GM12865 (cell line): ENCODE data around the gene SLC30A9.
A peak's percentile ranks its signal among the peaks of the same experiment; 100 is the strongest.

Experiments
- DNase-seq: peaks from one replicate; pipeline ENCODE4 v3.0.0; 2010; ENCODE audit warnings: low read depth
- H3K4me3 ChIP-seq: 2 replicates; pipeline ENCODE4 v1.5.1; 2011; ENCODE audit warnings: mild to moderate bottlenecking, low read depth, low read length, control low read depth
- TF ChIP-seq, protein P1 (sequence below): IDR thresholded peaks from 2 replicates; pipeline ENCODE4 v1.5.1; 2011; ENCODE audit warnings: low read length, control low read depth, low read depth, inconsistent platforms; ENCODE audit not compliant: insufficient read depth; ENCODE audit errors: missing control alignments

SLC30A9 gene

DNA sequence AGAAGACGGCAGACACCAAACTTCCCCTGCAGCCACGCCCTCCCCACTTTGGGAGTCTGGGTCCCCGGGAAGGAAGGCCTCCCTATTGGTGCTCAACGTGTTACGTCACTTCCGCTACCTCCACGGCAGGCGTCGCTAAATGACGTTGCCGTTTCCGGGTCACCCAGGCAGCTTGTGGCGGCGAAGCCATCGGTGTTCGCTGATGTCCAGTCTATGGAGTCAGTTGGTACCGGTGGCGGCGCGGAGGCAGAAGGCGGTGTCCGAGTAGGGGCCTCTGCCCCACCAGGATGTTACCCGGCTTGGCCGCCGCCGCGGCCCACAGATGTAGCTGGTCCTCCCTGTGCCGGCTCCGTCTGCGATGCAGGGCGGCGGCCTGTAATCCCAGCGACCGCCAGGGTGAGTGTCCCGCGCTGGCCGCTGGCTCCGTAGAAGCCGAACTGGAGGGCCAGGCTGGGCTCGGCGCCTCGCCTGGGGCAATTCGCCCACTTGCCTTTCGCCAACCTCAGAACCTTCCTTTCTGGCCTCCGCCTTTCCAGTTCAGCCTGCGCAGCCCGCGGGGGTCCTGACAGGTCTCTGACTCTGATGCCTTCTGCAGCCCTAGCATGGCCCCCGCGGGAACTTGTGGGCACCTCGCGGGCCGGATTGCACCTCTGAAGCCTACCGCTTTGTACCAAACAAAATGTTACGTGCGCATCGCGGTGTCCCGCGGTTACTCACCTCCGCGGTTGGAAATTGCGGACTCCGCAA is at the start of gene SLC30A9:
TSS of gene SLC30A9 (plus strand) at position 166 of the 747 bp plus-strand sequence. CDS start at position 288, 122 bp downstream.
- peak; percentile 95 for DNase-seq
- TF ChIP-seq, protein P1, sequence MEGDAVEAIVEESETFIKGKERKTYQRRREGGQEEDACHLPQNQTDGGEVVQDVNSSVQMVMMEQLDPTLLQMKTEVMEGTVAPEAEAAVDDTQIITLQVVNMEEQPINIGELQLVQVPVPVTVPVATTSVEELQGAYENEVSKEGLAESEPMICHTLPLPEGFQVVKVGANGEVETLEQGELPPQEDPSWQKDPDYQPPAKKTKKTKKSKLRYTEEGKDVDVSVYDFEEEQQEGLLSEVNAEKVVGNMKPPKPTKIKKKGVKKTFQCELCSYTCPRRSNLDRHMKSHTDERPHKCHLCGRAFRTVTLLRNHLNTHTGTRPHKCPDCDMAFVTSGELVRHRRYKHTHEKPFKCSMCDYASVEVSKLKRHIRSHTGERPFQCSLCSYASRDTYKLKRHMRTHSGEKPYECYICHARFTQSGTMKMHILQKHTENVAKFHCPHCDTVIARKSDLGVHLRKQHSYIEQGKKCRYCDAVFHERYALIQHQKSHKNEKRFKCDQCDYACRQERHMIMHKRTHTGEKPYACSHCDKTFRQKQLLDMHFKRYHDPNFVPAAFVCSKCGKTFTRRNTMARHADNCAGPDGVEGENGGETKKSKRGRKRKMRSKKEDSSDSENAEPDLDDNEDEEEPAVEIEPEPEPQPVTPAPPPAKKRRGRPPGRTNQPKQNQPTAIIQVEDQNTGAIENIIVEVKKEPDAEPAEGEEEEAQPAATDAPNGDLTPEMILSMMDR: no peak
- peak within 1 kb of the TSS; percentile 80 for H3K4me3 ChIP-seq

- no peak for DNase-seq
- no peak overlapping the region for H3K4me3 ChIP-seq
- TF ChIP-seq, protein P1: no peak
Measured at GRCh38 chr4:41940834-41941233, 49.5 kb upstream of the SLC30A9 start.

- no peak overlapping the region for H3K4me3 ChIP-seq
- DNase-seq: no peak
- TF ChIP-seq, protein P1: no peak
Measured at GRCh38 chr4:41943506-41943905, 46.8 kb upstream of the SLC30A9 start.

DNA sequence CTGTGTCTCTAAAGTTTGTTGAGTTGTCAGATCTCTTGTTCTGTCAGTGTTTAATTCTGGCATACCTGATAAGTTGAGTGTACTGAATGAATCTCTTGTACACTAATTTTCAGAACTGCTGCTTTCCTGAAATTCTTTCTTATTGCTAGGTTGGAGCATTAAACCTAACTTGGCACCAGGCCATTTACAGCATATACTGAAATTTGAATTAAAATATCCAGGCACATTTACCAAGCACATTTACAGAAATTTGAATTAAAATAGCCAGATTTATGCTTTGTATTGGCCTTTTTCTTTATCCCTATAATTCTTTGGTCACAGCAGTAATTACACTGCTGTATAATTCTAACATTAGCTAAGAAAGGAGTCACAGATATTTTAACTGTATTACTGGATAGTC is 46.2 kb upstream of the SLC30A9 start:
- TF ChIP-seq, protein P1: no peak
- H3K4me3 ChIP-seq: no peak overlapping the region
- DNase-seq: no peak

DNA sequence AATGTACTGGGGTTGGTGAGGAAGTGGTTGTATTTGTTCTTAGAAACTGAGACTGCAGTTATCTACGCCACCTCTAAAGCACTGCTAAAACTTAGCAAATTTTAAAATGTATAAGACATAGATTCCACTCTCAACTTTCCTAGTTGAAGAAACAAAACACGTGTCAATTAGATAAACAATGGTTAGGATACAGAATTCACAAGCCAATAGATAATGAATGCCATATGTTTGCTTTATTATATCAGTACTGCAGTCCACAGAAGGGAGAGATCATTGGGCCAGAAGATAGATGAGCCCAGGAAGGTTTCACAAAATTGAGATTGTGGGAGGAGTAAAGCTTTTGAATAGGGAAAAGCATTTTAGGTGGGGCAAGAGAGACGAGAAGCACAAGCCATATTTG is 40.8 kb upstream of the SLC30A9 start:
- no peak for DNase-seq
- H3K4me3 ChIP-seq: no peak overlapping the region
- TF ChIP-seq, protein P1: no peak

GRCh38 chr4:41957634-41958033 is 32.7 kb upstream of the SLC30A9 start:
- DNase-seq: peak; percentile 55
- TF ChIP-seq, protein P1: peak; percentile 51
- no peak overlapping the region for H3K4me3 ChIP-seq

DNA sequence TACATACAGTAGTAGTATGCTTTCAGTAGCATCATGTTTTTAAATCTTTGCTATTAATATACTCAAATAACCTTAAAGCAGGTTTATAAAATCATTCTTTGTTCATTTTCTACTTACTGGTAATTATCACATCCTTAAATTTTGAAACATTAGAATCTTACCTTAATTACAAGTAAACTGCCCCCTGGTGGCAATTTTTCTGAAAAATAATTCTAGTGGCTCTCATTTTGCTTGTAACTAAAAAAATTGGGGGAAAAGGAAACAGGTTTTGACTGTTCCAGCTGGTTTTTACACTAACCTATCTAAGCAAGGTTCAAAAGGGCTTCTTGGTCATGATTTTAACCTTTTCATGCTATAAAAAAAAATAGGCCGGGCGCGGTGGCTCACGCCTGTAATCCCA is 27.2 kb upstream of the SLC30A9 start:
- no peak overlapping the region for H3K4me3 ChIP-seq
- TF ChIP-seq, protein P1: peak; percentile 17
- peak; percentile 12 for DNase-seq
